CD1c-positive myeloid dendritic cell (primary cell): Measurements from ENCODE around the gene ATRN.

Source experiments
- DNase-seq: peaks from one replicate; pipeline ENCODE4 v3.0.0-alpha.2; 2016; ENCODE audit errors: extremely low spot score

ATRN gene

DNA sequence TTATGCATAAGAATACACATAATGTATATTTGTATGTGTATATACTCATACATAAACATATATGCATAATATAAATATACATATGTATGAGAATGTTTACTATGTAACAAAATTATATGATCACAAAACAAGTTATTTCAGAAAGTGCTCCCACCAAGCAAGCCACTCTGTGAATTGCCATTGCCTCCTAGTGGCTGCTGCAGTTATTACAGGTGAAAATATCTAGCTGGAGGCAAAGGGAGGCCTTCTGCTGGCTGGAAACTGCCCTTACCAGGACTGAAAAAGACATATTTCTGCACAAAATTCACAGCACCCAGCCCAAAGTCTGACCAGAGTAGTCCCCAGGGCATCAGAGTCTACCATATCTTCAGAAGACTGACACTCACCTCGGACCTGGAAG is 225.4 kb downstream of the ATRN start:
- peak; percentile 32 for DNase-seq

DNA sequence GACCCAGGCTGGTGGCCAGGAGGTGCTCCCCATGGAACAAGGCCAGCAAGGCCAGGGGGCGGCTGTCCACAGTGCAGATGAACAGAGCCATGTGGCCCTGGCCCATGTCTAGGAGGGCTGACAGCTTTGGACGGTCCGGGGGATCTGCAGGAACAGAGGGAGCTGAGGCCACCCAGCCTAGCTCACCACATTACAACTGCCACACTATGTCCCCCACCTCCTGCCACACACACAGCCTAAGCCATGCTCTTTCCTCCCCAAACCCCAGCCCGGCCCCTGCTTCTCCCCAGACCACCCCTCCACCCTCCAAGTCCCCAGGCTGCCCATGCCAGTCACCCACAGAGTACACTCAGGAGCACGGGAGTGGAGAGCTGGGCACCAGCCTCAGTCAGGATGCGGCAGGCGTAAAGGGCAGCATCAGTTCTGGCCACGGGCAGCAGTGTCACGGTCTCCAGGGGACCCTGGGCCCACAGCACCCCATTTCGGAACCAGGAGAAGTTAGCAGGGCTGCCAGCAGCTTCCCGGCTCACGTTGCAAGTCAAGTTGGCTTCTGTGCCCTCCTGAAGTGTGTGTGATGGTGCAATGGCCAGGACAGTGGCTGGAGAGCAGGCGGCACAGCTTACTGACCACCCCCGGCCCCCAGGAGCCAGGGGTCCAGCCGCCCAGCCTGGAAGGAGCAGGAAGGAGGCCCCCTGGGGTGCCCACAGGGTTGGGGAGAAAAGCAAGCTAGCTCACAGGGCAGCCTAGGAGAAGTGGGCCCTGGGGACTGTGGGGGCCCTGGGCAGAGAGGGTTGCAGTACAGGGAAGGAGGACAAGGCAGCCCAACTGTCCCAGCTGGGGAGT is 226.1 kb downstream of the ATRN start:
- DNase-seq: no peak

DNA sequence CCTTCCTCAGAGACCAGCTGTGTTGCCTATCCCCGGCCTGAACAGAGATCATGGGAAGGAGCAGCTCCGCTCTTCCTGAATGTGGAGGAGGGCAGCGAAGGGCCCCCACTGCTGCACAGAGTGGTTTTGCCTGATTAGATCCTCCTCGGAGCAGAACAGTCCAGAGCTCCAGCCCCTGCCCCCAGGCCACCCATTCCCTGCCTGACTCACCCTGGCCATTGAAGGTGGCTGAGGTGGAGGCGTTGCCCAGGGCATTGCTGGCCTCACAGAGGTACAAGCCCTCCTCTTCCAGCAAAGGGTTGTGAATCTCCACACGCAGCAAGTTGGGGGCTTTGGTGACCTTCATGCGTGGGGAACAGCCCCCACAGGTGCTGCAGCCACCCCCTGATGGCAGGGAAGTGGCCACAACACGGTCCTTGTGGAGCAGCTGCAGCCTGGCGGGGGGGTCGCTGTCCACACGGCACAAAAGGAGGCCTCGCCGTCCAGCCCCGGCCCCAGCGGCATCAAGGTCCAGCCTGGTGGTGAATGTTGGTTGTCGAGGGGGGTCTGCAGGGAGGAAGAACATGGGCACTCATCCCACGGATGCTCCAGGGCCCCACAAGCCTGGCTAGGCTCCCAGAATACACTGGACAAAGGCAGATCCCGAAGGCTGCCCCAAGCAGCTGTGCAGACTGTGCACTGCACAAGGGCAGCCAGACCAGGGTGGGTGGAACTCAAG is 226.9 kb downstream of the ATRN start:
- no peak for DNase-seq

DNA sequence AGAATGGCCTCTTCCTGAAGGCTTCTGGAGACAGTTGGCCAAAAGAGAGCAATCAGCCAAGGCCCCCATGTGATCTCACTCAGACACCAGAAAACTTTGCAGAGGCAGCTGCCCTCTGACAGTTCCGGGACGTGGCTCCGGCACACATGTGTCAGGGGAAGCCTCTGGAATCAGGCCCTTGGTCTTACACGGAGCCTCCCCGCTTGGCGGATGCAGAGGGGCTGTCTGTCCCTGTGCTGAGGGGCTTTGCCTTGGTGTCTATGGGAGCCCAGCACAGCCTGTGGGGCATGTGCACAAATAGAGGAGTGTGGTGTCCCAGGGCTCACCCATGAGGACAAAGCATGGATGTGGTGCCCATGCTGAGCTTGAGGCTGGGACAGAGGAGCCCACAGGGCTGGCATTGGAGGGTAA is 227.8 kb downstream of the ATRN start:
- DNase-seq: no peak

DNA sequence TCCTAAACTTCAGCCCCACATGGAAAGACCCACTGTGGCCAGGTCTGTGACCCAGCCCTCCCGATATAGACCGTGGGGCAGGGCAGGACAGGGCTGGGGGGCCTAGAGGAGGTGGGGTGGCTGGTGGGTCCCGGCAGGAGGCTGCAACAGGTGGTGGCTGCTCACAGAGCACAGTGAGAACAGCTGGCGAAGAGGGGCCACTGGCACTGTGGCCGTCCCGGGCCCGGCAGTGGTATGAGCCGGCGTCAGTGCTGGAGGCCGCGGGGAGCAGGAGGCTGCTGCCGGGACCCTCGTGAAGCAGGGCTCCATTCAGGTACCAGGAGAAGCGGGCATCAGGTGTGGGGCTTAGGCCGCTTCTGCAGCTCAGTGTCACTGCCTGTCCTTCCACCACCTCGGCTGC is 228.2 kb downstream of the ATRN start:
- DNase-seq: no peak
